GM21381 (cell line): Measurements from ENCODE around the gene TSPEAR.
"Not testable (repeated sequence)": the region's sequence is repeated elsewhere in the genome, so short reads cannot be mapped to it uniquely, and the experiment has no call there.

Experiments used
- ATAC-seq: cut with Tn5 transposase; IDR thresholded peaks from one replicate; pipeline ENCODE4 v1.9.1; 2021; ENCODE audit warnings: mild to moderate bottlenecking, moderate library complexity; ENCODE audit not compliant: unreplicated experiment

The TSPEAR gene

DNA sequence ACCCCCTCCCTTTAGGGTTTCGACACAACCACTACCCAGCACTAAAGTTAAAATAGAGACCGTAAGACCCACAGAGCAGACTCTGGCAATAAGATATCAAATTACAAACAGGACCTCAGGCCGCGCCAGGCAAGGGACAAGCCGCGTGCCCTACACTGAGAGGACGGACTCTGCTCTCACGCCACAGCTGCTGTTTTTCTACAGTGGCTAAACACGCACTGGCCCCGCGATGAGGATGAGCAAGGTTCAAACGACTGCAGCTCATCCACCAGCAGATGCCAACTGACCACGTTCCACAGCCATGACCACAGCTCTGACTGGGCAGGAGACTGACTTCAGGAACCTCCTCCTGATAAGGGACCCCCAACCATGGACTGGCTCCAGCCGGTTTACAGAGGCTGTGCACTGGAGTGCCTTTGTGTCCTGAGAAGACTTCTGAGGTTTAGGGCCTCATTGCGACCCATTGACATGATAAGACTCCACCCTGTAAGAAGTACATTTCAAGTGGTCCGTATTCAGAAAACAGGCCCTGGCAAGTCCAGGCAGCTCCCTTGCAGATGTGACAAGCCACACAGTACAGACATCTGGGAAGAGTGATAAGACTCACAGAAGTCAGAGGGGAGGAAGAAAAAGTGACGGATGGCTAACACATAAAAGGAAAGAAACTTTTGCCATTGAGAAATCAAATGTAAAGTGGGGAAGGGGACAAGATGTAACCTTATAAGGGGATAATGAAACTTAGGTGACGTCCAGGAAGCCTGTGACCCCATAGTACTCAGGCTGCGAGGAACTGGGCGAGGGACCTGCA is 117.6 kb downstream of the TSPEAR start:
- no peak for ATAC-seq

DNA sequence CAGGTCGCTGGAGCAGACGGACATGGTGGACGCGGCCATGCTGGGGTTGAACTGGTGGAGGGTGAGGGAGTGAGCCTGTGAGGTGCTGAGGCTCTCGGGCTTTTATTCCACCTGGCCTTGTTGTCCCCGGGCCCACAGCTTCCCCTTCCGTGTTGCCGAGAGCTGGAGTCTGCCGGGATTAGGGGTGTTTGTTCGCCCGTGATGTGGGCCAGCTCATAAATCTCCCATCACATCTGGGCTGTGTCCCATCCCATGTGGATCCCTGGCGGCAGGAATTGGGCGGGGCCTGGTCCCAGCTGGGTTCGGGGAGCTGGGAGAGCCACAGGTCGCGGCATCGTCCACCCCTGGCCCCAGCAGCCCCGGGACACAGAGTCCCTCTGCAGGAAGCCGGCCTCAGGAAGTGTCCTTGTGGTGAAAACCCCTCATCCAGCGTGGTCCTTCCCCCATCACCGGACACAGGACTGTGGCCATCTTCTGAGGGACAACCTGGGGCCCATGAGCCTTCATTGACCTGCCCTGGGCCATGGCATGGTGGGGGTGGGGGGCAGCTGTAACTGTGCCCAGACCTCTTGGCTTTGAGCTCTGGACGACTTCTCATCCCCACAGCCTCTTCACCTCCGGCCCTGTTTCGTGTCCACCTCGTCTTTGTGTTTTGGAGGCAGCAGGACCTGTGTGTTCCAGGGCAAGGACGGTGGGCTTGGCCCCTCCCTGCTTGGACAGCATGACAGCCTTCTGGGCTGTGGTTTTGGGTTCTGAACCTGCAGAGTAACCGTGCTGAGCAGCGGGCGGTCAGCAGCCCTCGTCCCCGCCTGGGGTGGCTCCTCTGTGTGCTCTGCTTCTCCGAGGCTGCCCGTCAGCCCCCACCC is 118.7 kb downstream of the TSPEAR start, which contains the start of gene KRTAP10-6:
Gene KRTAP10-6, minus strand, starts transcription at position 60 of the 866 bp plus-strand sequence. Its CDS starts 21 bp downstream, at position 39.
- no peak for ATAC-seq

DNA sequence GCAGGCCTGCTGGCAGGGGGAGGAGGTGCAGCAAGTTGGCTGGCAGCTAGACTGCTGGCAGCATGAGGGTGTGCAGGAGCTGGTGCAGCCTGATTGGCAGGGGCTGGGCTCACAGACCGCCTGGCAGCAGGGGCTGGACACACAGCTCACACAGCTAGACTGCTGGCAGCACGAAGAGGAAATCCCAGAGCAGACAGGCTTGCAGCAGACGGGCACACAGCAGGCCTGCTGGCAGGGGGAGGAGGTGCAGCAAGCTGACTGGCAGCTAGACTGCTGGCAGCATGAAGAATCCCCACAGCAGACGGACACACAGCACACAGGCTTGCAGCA is 119.6 kb downstream of the TSPEAR start:
- not testable (repeated sequence) for ATAC-seq

DNA sequence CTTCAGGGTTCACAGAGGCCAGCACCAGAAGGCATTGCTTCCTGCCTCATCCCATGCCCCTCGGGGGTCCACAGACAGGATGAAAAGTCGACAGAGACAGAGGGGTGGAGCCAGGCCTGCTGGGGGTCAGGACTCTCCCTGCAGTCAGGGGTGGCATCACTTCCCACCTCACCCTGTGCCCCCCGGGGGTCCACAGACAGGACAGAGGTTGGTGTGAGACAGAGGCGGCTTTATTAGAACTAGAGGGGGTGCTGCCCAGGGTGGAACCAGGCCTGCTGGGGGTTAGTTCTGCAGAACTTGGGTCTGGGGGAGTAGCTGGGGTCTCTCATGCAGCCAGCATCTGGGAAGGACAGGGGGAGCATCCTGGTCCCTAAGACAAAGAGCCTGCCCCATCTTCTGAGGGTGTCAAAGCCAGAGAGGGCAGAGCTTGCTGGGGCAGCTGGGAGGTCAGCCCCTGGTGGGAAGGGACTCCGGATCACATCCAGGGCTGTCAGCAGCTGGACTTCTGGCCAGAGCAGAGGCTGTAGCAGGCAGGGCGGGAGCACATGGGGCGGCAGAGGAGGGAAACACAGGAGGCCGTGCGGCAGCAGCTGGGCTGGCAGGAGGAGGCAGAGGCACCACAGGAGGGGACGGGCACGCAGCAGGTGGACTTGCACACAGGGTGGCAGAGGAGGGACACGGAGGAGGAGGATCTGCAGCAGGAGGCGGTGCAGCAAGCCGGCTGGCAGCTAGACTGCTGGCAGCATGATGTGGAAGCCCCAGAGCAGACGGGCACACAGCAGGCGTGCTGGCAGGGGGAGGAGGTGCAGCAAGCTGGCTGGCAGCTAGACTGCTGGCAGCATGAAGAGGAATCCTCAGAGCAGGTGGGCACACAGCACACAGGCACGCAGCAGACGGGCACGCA is 120.2 kb downstream of the TSPEAR start:
- ATAC-seq = not testable (repeated sequence)

DNA sequence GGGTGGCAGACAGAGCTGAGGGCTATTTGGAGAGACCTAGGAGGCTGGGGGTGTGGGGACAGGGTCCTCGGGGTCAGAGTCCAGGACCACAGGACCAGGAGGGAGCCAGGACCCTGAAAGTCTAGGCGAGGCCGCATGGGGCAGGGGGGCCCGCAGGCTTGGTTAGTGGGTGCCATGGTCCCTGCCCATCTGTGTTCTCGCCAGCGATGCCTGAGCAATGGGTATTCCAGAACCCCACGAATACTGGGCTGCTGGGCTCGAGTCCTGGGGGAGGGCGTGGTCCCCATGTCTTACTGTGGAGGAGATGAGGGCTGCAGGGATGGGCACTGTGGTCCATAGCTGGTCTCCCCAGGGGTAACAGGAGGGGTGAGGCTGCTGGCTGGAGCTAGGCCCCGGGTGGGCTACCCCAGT is 121.1 kb downstream of the TSPEAR start:
- ATAC-seq = no peak

DNA sequence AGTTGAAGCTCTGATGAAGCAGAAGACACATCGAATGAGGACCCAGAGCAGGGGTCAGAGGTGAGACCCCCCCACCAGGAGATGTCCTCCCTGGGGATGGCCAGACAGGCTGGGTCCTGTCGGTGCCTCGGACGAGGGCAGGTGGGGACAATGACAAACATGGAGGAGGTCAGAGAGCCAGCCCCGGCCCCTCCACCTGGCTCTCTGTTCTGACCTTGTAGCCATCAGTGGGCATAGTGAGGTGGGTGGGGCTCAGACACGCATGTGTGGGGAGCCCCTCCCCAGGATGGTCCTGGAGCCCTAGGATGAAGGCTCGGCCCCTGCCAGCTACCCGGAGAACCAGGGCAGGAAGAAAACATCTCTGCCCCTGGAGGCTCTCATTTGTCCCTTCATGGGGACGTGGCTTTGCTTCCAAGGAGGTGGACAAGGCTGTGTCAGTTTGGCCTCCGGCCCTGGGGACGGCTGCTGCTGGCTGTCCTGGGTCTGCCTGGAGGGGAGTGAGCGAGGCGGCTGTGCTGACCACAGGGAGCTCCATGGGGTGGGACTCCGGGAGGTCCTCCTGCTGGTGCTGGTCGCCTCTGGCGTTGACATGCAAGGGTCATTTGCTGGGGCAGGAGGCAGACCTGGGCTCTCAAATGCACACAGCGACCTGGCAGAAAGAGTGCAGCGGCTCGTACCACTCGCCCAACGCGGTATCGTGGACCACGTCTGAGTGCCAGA is 121.6 kb downstream of the TSPEAR start:
- ATAC-seq = no peak

DNA sequence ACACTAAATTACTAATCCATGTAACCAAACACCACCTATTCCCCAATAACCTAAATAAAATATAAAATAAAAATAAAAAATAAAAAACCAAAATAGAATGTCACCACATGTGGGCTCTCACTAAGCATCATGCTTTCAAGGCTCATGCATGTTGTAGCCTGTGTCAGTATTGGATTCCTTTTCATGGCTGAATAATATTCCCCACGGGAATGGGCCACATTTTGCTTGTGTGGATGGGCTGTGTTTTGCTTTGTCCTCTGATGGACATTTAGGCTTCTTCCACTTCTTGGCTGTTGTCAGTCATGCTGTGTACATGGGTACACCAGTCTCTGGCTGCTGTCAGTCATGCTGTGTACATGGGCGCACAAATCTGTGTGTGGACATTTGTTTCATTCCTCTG is 122.3 kb downstream of the TSPEAR start:
- ATAC-seq = no peak

DNA sequence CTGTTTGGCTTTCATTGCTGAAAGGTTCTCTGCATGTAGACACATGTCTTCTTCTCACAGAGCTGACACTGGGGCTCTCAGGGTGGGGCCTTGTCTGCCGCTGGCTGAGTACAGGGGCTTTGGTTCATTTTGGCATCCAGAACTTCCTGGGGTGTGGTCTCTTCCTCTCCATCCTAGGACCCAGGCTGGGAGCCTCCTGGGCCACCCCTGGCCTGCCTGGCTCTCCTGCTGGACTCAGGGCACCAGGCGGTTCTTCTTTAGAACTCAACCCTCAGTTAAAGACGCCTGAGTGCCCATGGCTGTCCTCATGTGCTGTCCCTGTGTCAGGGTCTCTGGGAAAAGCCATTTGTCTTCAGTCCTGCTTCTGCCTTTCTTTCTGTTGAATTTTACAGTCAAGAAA is 125.5 kb downstream of the TSPEAR start:
- no peak for ATAC-seq

DNA sequence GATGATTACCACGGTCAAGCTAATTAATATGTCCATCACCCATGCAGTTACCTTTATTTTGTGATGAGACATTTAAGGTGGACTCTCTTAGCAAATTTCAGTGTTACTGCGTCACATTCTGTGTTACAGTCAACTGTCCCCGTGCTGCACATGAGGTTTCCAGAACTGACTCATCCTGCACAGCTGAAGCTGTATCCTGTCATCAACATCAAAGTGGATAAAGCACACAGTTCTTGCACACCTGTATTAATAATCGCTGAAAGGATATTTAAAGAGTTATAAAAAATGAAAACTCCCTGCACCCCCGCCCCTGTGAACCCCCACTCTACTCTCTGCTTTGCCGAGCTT is 127.6 kb downstream of the TSPEAR start:
- ATAC-seq = no peak

DNA sequence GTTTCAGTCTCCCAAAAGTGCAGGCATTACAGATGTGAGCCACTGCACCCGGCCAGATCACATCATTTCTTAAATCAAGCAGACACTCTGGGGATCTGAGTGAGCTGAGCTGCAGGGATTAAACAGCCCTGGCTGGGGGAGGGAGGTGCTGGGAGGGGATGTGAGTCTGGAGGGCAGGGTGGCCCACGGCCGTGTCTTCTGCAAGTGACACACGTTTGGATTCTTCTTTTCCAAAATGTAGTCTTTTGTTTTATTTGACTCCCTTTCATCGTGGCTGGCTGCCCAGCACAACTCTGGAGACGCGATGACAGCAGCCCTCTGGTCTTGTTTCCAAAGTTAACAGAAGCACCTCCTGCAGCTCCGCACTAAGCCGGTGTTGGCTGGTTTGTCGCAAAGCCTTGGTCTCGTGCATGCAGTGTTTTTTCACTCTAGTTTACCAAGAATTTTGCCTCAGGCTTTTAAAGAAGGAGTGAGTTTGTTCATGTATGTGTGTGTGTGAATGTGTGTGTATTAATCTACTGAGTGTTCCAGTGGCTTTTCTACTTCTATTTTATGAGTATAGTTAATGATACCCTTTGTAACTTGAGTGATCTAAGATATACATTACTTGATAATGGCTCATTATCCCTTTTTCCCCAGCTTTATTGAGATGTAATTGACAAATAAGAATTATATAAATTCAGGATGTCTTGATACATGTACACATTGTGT is 128.1 kb downstream of the TSPEAR start:
- no peak for ATAC-seq

DNA sequence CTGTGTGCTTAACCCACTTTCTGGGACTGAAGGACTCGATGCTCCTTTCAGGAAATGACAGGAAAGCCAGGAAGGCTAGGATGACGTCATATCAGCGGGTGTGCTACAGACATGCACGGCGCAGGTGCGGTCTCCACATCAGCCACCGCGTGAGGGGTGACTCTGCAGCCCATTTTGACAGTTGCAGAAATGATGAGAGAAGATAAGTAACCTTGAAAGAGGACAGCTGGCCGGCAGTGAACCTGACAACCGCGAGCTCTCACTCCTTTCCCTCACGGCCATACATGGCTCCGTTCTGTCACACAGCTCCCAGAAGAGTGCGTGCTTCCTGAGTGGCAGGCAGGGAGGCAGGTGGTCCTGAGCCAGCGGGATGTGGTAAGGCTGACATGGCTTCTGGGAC is 129.3 kb downstream of the TSPEAR start:
- ATAC-seq = no peak

DNA sequence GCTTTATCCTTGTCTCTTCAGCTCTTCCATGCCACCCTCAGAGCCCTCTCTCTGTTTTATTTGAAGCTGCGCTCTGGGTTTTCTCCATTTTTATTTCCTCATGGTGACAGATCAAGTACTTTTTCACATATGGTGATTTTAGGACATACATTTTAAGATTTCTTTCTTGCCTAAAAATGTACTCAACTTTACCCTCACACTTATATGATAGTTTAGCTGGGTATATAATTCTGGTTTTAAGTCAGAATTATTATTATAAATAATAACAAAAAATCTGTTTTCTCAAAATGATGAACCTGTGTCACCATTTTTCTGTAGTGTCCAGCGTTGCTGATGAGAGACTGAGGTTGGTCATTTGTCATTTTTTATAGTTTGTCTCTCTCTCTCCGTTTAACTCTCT is 130.2 kb downstream of the TSPEAR start:
- ATAC-seq = no peak

DNA sequence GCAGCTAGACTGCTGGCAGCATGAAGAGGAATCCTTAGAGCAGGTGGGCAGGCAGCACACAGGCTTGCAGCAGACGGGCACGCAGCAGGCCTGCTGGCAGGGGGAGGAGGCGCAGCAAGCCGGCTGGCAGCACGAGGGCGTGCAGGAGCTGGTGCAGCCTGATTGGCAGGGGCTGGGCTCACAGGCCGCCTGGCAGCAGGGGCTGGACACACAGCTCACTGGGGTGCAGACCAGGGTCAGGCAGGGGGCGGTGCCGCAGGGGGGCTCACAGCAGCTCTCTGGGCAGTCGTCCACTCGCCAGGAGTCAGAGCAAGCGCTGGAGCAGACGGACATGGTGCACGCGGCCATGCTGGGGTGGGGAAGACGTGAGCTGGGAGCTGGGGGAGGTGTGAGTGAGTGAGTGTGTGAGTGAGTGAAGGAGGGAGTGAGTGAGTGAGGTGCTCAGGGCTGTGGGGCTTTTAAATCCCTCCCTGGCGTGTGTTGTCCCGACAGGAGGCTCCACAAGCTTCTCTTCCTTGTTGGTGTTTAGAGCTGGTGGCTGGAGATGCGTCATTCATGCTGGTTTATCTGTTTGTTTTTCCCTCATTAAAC is 131.0 kb downstream of the TSPEAR start, which contains the start of gene KRTAP10-5:
Gene KRTAP10-5, minus strand, starts transcription at position 374 of the 591 bp plus-strand sequence. Its CDS starts 26 bp downstream, at position 348.
- ATAC-seq = not testable (repeated sequence)

DNA sequence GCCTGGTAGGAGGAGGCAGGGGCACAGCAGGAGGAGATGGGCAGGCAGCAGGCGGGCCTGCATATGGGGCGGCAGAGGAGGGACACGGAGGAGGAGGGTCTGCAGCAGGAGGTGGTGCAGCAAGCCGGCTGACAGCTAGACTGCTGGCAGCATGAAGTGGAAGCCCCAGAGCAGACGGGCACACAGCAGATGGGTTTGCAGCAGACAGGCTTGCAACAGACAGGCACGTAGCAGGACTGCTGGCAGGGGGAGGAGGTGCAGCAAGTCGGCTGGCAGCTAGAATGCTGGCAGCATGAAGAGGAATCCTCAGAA is 131.6 kb downstream of the TSPEAR start:
- no peak for ATAC-seq

DNA sequence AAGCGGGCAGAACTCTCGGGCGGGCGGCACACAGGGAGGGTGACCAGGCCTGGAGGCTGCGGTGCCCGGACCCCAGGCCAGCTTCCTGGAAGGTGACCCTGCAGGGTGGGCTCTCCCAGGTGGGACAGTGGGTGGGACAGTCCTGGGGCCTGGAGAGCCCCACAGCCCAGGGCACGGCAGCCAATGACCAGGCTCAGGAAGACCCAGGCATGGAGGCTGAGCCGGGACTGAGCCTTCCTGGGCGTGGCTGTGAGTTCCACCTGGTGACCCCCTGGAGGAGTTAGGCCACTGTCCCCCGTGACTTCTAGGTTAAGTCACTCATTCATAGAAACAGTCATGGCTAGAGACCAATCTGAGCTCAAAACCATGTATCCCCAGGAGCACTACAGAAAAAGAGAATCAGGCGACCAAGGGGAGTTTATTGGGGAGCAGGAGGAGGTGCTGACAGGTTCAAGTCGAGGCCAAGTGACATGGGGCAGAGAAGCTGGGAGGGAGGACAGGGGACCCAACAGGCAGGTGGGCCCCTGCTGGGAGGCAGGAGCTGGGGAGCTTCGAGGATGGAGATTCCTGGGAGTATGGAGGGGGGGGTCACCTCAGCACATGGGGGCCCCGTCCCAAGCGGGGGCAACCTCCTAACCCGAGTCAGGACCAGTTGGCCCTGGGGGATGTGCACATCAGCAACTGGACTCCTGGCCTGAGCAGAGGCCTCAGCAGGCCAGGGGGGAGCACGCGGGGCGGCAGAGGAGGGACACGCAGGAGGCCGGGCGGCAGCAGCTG is 132.1 kb downstream of the TSPEAR start:
- ATAC-seq = no peak

DNA sequence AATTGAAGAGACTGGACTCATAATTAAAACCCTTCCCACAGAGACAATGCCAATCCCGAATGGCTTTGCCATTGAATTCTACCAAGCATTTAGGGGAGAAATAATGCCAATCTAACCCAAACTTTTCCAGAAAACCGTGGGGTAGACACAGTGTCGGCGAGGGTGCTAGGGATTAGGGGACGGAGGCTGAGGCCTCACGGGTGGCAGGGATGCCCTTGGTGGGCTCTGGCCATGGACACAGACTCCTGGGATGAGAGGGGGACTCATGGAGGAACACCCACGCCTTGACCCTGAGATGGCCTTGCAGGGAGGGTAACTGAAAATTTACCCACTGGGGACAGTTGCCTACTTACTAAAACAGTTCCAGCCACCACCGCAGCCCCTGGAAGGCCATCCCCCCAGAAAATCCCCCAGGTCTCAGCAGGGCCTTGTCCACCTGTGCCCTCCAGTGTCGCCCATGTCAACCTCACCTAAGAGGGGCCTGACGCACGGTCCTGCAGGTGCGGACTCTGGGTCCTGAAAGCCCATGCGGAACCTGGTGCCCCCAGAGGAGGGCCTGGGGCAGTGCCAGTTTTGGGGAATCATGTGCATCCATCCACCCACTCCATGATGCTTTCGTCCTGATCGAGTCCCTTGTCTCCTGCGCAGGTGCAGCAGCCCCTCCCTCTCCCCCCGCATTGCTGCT is 132.9 kb downstream of the TSPEAR start:
- no peak for ATAC-seq

DNA sequence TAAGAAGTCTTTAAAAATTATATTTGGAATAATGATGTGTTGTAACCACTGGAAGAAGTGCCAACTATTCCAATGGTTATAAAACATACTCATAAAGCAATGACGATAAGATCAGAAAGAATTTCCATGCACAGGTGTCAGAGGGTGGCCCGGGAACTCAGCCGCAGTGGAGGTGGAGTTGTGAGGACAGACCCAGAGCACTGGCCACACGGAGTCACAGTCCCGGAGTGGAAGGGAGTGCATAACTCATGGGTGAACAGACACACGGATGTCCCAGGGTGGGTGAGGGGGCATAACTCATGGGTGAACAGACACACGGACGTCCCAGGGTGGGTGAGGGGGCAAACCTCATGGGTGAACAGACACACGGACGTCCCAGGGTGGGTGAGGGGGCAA is 135.3 kb downstream of the TSPEAR start:
- no peak for ATAC-seq
